BLaER1 treated with 17β-estradiol and CSF1 and Interleukin-3, amounts not matched to agents 10 nM and 100 nM (cell line): ENCODE results near the gene ZFP36L1.

ENCODE experiments used
- H3K27ac ChIP-seq, 11 experiments: shearing (Covaris generic); formaldehyde crosslinking; 2 replicates each; pipeline ENCODE4 v1.8.1; 2022
- H3K27me3 ChIP-seq, 11 experiments: shearing (Covaris generic); formaldehyde crosslinking; 2 replicates each; pipeline ENCODE4 v1.8.1; 2022
- H3K36me3 ChIP-seq, 11 experiments: shearing (Covaris generic); formaldehyde crosslinking; 2 replicates each; pipeline ENCODE4 v1.8.1; 2022
- H3K4me1 ChIP-seq, 10 experiments: shearing (Covaris generic); formaldehyde crosslinking; 2 replicates each; pipeline ENCODE4 v1.8.1; 2022
- H3K4me2 ChIP-seq, 11 experiments: shearing (Covaris generic); formaldehyde crosslinking; 2 replicates each; pipeline ENCODE4 v1.8.1; 2022
- H3K4me3 ChIP-seq, 10 experiments: shearing (Covaris generic); formaldehyde crosslinking; 2 replicates each; pipeline ENCODE4 v1.8.1; 2022
- H3K9ac ChIP-seq, 11 experiments: shearing (Covaris generic); formaldehyde crosslinking; 2 replicates each; pipeline ENCODE4 v1.8.1; 2022
- H3K9me3 ChIP-seq, 11 experiments: shearing (Covaris generic); formaldehyde crosslinking; replicated peaks in 1 of 11; 2 replicates each; pipeline ENCODE4 v1.8.1; 2022
- H4K20me1 ChIP-seq, 11 experiments: shearing (Covaris generic); formaldehyde crosslinking; 2 replicates each; pipeline ENCODE4 v1.8.1; 2022
- Cebpa-rat ChIP-seq, 11 experiments: shearing (Covaris generic); IDR thresholded peaks; 2 replicates each; pipeline ENCODE4 v1.8.1; 2022

ZFP36L1 gene

GRCh38 chr14:68752271-68753006, 40.4 kb downstream of the ZFP36L1 start:
- Histone ChIP-seq H3K4me1 (peaks cover 52 to 58% (median 55%) of the 10 kb centered on the region in 10 experiments), H3K9me3 (no peaks in the 10 kb centered on the region), H3K9ac (0 out of 22 replicates have a peak overlapping the region, but pooled peaks of 2 of the 11 experiments have one; percentile 8 to 13), H3K4me2 (peak overlapping the region; percentile 10 to 95 (median 45); a peak in 21 of 22 replicates), H4K20me1 (no peaks in the 10 kb centered on the region), H3K27ac (peak overlapping the region in 2 of 11 experiments; percentile 12 to 20; a peak in 2 of 22 replicates), H3K4me3 (no peak overlapping the region), H3K36me3 (no peaks in the 10 kb centered on the region), H3K27me3 (peaks cover 0 to 14% (median 0%) of the 10 kb centered on the region in 11 experiments; a peak in 5 of 22 replicates)
- no peak for TF ChIP-seq Cebpa-rat (IDR thresholded peaks at IDR 0.05)

- Histone ChIP-seq H3K36me3 (no peaks in the 10 kb centered on the region), H3K9me3 (no peaks in the 10 kb centered on the region), H3K9ac (no peak overlapping the region), H3K27me3 (peaks cover 0 to 40% (median 0%) of the 10 kb centered on the region in 11 experiments; a peak in 6 of 22 replicates), H3K4me3 (no peak overlapping the region), H3K4me2 (no peak overlapping the region), H3K27ac (no peak overlapping the region), H4K20me1 (no peaks in the 10 kb centered on the region), H3K4me1 (peaks cover 25 to 36% (median 29%) of the 10 kb centered on the region in 10 experiments)
- no peak for TF ChIP-seq Cebpa-rat (IDR thresholded peaks at IDR 0.05)
These were observed 43.1 kb downstream of the ZFP36L1 start for GRCh38 chr14:68749487-68750475.

GRCh38 chr14:68748691-68749090, 44.2 kb downstream of the ZFP36L1 start:
- Histone ChIP-seq H4K20me1 (no peaks in the 10 kb centered on the region), H3K36me3 (no peaks in the 10 kb centered on the region), H3K27me3 (peaks cover 0 to 51% (median 0%) of the 10 kb centered on the region in 11 experiments; a peak in 6 of 22 replicates), H3K4me1 (peaks cover 15 to 26% (median 18%) of the 10 kb centered on the region in 10 experiments), H3K9ac (no peak overlapping the region), H3K9me3 (no peaks in the 10 kb centered on the region), H3K4me3 (no peak overlapping the region), H3K4me2 (no peak overlapping the region), H3K27ac (no peak overlapping the region)
- no peak for TF ChIP-seq Cebpa-rat (IDR thresholded peaks at IDR 0.05)

GRCh38 chr14:68748260-68748659, 44.6 kb downstream of the ZFP36L1 start:
- H3K4me1 ChIP-seq: peaks cover 12 to 21% (median 15%) of the 10 kb centered on the region in 10 experiments
- H3K4me3 ChIP-seq: no peak overlapping the region
- no peak overlapping the region for H3K4me2 ChIP-seq
- H4K20me1 ChIP-seq: no peaks in the 10 kb centered on the region
- H3K36me3 ChIP-seq: no peaks in the 10 kb centered on the region
- H3K27me3 ChIP-seq: peaks cover 0 to 55% (median 0%) of the 10 kb centered on the region in 11 experiments; a peak in 7 of 22 replicates
- no peak overlapping the region for H3K9ac ChIP-seq
- no peak for TF ChIP-seq Cebpa-rat (IDR thresholded peaks at IDR 0.05)
- no peak overlapping the region for H3K27ac ChIP-seq
- H3K9me3 ChIP-seq: no peaks in the 10 kb centered on the region

- no peak overlapping the region for H3K4me3 ChIP-seq
- H3K4me2 ChIP-seq: peak overlapping the region in 4 of 11 experiments; percentile 6 to 24 (median 12); a peak in 2 of 22 replicates
- no peak for TF ChIP-seq Cebpa-rat (IDR thresholded peaks at IDR 0.05)
- no peak overlapping the region for H3K27ac ChIP-seq
- peaks cover 6 to 17% (median 10%) of the 10 kb centered on the region in 10 experiments for H3K4me1 ChIP-seq
- no peaks in the 10 kb centered on the region for H3K36me3 ChIP-seq
- H3K9me3 ChIP-seq: no peaks in the 10 kb centered on the region
- peaks cover 0 to 64% (median 0%) of the 10 kb centered on the region in 11 experiments; a peak in 7 of 22 replicates for H3K27me3 ChIP-seq
- no peaks in the 10 kb centered on the region for H4K20me1 ChIP-seq
- H3K9ac ChIP-seq: no peak overlapping the region
These were observed 45.5 kb downstream of the ZFP36L1 start for GRCh38 chr14:68747393-68747792.

- peaks cover 0 to 78% (median 0%) of the 10 kb centered on the region in 11 experiments; a peak in 7 of 22 replicates for H3K27me3 ChIP-seq
- peaks cover 0 to 9% (median 6%) of the 10 kb centered on the region in 11 experiments; a peak in 7 of 22 replicates for H3K9me3 ChIP-seq
- no peaks in the 10 kb centered on the region for H3K36me3 ChIP-seq
- no peak for TF ChIP-seq Cebpa-rat (IDR thresholded peaks at IDR 0.05)
- no peak overlapping the region for H3K27ac ChIP-seq
- H3K9ac ChIP-seq: no peak overlapping the region
- H3K4me2 ChIP-seq: no peak overlapping the region
- peaks cover 17 to 34% (median 25%) of the 10 kb centered on the region in 10 experiments for H3K4me1 ChIP-seq
- no peaks in the 10 kb centered on the region; a peak in 1 of 22 replicates for H4K20me1 ChIP-seq
- H3K4me3 ChIP-seq: no peak overlapping the region
These were observed 48.3 kb downstream of the ZFP36L1 start for GRCh38 chr14:68744613-68745012.

- Histone ChIP-seq H3K27me3 (peaks cover 0 to 80% (median 0%) of the 10 kb centered on the region in 11 experiments; a peak in 7 of 22 replicates), H3K4me2 (peak overlapping the region; percentile 44 to 91 (median 70)), H3K4me3 (no peak overlapping the region), H3K36me3 (no peaks in the 10 kb centered on the region), H3K4me1 (peaks cover 21 to 54% (median 29%) of the 10 kb centered on the region in 10 experiments), H3K9ac (no peak overlapping the region), H3K9me3 (peaks cover 0 to 15% (median 6%) of the 10 kb centered on the region in 11 experiments; a peak in 8 of 22 replicates), H3K27ac (peak overlapping the region in 7 of 11 experiments; percentile 6 to 43 (median 33); a peak in 9 of 22 replicates), H4K20me1 (no peaks in the 10 kb centered on the region; a peak in 1 of 22 replicates)
- TF ChIP-seq Cebpa-rat (IDR thresholded peaks at IDR 0.05): no peak
These were observed 50.9 kb downstream of the ZFP36L1 start for GRCh38 chr14:68741839-68742470.

- no peaks in the 10 kb centered on the region; a peak in 1 of 22 replicates for H4K20me1 ChIP-seq
- TF ChIP-seq Cebpa-rat (IDR thresholded peaks at IDR 0.05): no peak
- peak overlapping the region; percentile 43 to 91 (median 64); a peak in 21 of 22 replicates for H3K4me2 ChIP-seq
- no peak overlapping the region for H3K9ac ChIP-seq
- H3K36me3 ChIP-seq: no peaks in the 10 kb centered on the region
- no peak overlapping the region for H3K4me3 ChIP-seq
- H3K27me3 ChIP-seq: peaks cover 0 to 76% (median 0%) of the 10 kb centered on the region in 11 experiments; a peak in 7 of 22 replicates
- H3K27ac ChIP-seq: peak overlapping the region in 1 of 11 experiments; percentile 27; a peak in 1 of 22 replicates
- H3K4me1 ChIP-seq: peaks cover 26 to 59% (median 34%) of the 10 kb centered on the region in 10 experiments
- peaks cover 0 to 15% (median 6%) of the 10 kb centered on the region in 11 experiments; a peak in 8 of 22 replicates for H3K9me3 ChIP-seq
These were observed 51.4 kb downstream of the ZFP36L1 start for GRCh38 chr14:68741477-68741791.
